Globus pallidus (tissue), 1 donor: ENCODE results near the gene WNK2.
"Not testable (repeated sequence)": the region's sequence is repeated elsewhere in the genome, so short reads cannot be mapped to it uniquely, and the experiment has no call there.

Experiments
- DNase-seq: peaks from one replicate; pipeline ENCODE4 v3.0.0-alpha.2; 2015; ENCODE audit warnings: low spot score

Gene WNK2

DNA sequence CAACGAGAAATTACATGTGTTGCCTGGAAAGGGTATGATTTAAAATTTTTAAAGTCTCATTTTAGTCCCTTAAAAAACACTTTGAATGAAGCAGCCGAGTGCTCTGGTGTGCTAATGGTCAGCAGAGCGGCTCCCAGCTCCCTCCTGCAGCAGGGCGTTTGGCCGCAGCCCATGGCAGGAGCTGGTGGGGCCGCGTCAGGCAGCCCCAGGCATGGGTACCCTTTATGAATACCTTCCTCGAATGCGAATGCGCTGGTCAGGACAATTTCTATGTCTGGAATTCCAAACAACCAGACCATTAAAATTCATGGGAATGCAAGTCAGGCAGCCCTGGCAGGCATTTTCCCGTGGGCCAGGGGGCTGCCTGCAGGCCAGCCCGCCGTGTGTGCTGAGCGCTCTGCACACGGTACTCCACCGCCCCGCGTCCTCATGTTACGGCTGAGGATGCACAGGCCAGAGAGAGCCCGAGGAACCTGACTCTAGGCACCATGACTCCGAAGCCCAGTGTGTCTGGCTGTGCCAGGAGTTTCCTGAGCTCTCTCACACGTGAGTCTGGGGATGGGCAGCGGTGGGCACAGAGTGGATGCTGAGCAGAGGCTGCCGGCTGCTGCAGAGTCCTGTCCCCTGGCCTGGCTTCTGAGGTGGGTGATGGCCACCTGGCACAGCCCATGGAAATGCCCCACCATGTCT is 123.7 kb downstream of the WNK2 start:
- DNase-seq: no peak

DNA sequence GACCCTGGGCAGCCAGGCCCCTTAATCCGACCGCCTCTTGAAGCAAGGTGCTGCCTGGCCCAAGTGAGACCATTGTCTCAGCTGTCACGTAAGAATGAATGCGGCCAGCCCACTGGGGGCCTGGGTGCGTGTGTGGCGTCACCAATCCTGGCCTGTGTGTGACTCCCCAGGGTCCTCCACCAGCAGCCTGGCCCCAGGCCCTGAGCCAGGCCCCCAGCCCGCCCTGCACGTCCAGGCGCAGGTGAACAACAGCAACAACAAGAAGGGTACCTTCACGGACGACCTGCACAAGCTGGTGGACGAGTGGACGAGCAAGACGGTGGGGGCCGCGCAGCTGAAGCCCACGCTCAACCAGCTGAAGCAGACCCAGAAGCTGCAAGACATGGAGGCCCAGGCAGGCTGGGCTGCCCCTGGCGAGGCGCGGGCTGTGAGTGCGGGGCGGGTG is 124.2 kb downstream of the WNK2 start:
- DNase-seq: no peak

DNA sequence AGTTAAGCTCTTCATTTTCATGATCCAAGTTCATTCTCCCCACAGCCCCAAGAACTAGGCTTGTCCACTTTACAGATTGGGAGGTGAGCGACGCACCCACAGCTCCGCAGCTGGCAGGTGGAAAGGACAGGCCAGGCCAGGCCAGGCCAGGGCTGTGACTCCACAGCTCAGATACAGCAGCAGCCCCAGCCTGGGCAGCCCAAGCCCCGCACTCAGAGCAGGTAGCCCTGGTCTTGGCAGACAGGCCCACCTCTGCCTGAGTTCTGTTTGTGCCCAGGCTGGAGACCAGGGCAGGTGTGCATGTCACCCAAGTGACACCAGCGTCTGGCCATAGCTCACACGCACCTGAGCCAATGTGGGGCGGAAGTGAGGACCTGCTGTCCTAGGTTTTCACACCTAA is 124.7 kb downstream of the WNK2 start:
- DNase-seq: no peak

DNA sequence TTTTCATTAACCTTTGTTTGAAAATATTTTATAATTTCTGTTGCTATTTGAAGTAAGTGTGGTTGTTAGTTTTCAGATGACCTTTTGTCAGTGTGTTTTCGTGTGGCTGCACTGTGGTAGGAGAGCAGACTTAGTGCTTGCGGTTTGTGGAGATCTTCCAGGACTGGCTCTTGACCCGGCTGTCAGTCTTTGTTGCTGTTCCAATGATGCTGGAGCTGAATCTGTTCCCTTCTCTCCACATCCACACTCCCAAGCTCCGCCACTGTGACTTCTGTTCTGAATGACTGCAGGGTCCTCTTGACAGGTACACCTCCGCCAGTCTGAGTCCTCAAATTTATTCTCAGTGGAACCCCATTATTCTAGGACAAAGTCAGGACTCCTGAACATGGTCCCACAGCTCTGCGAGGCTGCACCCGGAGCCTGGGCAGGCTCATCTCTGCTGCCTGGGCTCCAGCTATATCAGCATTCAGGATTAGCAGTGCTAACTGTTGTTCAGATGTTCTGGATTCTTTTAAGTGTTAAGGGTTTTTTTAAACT is 126.0 kb downstream of the WNK2 start:
- DNase-seq: no peak

DNA sequence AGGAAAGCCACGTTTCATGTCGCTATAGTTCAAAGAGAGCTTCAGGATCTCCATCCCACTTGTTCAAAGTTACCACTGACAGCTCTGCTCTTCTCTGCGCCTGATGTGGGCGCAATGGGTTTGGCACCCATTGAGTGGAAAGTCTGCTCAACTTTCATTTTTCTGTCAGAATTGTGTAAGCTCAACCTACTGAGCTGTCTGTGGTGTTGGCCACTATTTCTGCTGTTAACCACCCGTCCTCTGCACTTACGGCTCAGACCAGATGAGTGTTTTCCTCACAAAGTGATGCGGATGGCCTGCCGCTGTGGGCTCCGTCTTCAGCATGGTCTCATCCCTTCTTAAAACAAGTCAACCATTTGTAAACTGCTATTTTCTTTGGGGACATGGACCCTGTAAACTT is 131.2 kb downstream of the WNK2 start:
- DNase-seq: no peak

DNA sequence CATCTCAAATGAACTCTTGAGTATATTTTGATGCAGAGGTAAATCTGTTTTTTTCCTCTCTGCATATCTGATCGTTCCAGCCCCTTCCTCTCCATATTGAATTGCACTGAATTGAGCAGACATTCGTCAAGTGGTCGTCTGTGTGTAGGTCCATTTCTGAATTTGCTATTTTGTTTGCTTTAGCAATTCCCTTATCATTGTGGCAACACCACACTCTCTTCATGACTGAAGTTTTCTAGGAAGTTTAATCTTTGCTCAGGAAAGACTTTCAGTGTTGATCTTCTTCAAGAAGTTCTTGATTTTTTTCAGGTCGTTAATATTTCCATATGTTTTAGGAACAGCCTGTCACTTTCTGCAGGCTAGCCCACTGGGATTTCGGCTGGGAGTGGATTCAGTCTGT is 132.0 kb downstream of the WNK2 start:
- no peak for DNase-seq

DNA sequence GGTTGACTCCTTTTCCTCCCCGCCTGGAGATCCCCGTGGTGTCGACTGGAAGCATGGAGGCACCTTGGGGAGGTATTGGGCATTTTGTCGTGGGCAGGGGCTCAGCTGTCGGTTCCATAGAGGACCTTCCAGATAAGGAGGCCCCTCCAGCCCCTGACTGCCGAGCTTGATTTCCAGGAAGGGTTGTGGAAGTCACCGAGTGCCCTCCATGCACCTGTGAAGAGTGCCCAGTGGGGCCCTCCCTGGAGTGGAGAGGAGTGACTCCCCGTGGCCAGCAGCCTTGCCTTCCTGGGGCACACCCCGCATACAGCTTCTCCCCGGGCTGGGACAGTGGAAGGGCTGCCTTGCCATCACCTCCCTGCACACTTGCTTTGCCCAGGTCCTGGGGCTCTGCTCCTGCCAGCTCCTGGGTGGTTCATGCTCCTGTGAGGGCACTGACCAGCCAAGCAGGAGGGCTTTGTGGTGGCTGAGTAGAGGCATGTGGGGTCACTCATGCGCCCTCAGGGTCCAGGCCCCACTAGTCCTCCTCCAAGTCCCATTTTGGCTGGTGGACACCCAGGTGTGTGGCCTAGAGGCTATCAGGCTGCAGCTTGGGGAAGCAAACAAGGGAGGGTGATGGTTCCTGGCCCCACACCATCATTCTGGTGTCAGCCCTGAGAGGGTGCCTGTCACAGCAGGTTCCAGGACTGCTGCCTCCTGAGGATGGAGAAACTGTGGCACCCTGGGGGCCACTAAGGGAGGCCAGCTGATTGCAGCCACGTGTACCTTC is 133.0 kb downstream of the WNK2 start:
- DNase-seq: no peak

DNA sequence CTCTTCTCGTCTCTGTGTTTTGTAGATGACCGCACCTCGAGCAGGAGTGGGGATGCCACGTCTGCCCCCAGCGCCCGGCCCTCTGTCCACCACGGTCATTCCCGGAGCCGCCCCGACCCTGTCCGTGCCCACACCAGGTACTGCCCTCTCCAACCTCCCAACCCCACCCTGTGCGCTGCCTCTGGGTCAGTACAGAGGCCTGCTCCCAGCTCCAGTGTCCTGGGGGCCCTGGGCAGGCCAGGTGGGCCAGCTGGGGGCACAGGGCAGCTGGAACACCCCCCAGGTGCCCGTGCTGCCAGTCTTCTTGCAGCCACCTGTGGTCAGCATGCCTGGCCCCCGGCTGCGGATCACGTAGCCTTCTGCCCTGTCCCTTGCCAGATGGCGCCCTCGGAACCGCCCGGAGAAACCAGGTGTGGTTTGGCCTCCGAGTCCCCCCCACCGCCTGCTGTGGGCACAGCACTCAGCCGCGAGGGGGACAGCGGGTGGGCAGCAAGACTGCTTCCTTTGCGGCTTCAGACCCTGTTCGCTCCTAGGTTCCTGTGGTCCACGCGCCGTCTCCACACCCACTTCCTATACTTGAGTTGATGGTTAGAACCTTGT is 133.7 kb downstream of the WNK2 start:
- DNase-seq: no peak

DNA sequence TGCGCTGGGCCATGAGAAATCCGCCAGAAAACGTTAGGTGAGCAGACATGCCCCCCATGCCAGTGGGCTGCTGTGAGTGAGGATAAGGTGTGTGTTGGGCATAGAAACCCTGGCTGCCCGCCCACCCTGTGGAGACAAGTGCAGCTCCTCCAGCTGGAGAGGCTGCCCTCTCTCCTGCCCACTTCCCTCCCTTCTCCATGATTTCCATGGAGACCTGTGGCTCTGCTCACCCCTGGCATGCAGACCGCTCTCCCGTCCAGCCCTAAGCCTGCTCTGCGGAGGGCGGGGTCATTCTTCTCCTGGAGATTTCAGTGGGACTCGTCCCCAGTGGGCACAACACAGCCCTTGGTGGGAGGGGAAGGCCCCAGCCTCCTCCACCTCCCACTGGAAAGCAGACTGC is 134.5 kb downstream of the WNK2 start:
- DNase-seq: no peak

DNA sequence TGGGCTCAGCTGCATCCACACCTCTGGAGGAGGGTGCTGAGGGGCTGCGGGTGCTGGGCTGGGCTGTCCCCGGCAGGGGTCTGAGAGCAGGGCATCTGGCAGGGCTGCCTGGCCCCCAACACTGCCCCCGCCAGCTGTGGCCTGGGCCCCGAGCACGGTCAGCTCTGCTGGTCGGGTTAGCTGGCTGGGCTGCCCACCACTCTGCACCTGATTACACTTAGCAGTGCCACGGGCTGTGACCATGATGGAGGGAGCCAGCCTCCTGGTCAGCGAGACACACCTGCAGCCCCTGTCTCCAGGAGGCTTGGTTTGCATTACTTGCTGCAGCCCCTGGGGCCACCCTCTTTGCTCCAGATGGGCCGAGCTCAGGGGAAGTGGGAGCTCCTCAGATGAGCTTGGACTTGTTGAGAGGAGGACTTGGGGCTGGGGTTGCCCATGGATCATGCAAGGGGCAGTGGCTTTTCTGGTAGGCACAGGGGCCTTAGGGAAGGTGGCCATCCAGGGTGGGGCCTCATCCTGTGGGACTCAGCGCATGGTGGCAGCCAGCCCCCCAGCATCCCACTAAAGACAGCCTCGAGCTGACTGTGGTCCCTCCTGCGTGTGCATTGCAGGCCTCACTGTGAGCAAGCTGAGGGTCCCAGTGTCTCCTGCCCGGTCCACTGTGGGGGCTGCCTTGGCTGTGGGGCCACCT is 135.5 kb downstream of the WNK2 start:
- DNase-seq: no peak

DNA sequence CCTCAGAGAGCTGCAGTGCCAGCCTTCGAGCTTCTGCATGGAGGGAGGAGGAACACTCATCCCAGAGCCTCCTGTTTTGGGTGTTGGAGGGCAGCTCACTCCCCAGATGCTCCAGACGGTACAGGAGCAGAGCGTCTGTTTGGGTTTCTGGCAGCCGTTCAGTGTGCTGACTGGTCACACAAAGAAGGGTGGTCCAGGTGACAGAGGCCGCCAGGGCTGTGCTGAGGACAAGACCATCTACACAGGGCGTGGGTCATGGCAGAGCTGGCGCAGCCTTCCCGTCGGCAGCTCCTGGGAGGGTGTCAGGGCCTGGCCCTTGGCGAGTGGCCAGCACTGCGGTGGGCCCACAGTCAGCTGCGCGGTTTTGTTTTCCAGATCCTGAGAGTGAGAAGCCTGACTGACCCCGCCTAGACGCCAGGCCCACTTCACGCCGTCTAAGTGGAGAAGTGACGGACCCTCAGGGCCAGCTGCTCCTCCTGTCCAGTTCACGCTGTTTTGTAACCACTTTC is 136.1 kb downstream of the WNK2 start:
- no peak for DNase-seq

DNA sequence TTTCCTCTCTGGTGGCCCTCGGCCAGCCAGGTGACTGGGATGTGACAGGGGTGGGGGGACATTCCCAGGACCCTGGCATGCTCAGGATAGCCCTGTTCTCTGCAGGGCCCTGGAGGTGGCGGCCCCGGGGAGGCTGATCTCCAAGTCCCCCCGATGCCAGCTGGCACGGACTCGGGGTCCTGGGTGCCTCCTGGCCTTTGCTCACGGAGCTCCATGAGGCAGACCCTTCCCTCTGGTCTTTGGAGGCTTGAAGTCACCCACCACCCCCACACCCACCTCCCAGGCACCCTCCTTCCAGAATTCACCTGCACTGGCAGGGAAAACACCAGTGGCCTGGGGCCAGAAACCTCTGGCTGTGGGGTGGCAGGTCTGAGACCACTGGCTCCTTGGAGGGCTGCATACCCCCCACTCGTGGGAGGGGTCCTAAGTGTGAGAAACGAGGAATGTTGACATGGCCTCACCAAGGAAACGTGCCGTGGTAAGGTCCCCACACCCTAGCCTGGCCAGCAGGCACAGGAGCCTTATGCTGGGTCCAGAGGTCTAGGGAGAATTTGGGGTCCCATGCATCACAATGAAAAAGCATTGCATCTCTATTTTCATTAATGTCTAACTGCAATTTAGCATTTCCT is 136.8 kb downstream of the WNK2 start:
- DNase-seq: no peak

DNA sequence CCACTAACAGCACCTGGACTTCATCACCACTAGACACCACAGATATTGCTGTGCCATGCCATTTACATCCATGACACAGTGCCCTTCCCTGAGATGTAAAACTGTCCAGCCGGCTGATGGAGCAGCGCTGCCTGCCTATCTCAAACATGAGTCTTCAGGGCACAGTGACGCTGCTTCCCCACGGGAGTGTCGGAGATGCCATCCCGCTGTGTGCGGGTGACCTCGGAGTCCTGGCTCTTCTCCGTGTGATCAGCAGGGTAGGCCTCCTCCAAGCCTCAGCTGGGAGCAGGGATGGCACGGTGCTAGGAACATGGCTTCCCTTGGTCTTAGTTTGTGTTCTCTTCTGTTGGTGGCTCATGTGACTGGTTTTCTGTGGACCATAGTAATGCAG is 137.3 kb downstream of the WNK2 start:
- no peak for DNase-seq

DNA sequence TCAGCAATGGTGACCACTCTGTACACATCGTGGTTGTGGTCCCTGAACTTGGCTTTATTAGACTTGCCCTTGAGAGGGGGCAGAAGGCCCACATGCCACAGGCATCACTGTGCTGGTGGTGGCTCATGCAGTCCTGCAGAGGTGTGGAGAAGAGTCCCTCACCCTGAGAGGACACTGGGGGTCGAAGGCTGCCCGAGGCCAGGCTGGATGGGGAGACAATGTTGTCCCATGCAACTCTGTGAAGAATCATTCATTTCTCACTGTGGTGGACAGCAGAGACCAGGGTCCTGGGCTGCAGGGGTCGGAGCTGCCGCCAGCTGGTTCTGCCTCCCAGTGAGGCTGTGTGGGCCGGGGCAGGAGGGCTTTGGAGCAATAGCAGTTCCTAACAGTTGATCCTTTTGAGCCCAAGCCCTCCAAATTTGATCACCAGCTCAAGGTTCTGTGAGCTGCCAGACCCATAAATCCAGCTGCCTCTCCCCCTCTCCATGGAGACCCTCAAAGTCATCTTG is 139.6 kb downstream of the WNK2 start:
- not testable (repeated sequence) for DNase-seq

DNA sequence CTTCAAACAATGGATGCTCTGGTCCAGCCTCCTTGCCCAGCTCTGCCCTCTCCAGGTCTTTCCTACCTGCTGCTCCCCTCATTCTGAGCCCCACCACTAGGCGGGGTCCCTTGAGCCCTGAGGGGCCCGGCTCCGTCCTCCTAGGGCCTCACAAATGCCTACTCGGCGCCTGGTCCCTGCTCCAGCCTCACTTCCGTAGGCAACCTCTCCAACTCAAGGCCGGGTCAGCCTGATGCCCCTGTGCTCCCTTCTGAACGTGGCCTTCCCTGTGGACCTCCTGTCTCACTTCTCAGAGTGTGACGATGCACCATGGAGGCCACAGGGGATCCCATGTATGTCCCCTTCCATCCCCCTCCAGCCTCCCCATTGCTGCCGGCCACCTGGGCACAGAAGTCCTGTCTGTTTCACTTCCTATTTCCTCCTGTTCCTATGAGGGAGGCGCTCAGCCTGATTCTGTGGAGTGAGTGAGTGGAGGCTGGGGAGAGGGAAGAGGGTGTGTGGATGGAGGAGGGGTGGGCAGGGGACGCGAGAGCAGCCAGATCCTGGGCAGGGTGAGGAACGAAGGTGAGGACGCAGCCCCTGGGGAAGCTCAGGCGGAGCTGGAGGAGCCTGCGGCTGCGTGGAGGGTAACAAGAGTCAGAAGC is 140.4 kb downstream of the WNK2 start:
- DNase-seq: no peak

DNA sequence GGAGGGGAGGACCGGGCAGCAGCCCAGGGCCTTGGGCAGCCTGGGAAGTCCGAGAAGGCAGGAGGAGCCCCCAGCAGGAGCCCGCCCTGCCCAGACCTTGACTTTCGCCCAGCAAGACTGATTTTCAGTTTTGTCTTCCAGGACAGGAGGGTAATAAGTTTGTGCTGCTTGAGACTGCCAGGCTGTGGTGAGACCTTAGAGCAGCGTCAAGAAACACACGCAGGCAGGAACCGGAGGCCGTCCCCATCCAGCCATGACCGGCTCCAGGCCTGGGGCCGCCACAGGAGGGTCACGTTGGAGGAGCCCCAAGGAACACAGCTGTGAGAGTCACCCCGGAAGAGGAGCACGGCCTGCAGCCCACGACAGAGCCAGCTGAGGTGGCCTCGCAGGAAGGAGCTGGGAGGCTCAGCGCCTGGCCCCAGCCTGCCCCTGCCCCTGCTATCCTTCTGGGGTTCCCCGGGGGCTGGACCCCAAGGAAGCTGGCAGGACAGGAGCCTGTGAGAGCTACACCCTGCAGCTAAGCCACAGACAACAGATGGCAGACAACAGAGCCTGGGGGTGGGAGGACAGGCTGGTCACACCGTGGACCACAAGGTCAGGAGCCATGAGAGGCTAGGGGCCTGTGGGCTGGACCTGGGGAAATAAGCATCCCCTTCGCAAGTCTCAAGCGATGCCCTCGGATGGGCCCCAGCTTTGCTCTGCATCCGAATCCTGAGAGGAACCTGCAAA is 141.5 kb downstream of the WNK2 start:
- no peak for DNase-seq

DNA sequence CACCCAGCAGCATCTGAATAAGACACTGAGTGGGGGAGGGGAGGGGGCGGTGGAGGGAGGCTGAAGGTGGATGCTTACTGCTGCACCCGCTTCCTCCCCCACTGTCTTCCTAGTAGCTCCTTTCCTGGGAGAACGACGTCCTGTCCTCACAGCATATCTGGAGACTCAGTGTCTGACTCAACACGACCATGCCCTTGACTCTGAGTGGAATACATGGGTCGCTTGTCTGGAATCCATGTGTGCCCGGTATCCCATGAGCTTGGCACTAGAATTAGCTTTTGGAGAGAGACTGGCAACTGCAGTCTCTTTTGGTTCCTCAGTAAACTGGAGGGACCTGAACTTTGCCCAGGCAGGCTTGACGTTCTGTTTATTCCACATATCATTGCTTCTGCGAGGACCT is 142.1 kb downstream of the WNK2 start:
- DNase-seq: no peak

DNA sequence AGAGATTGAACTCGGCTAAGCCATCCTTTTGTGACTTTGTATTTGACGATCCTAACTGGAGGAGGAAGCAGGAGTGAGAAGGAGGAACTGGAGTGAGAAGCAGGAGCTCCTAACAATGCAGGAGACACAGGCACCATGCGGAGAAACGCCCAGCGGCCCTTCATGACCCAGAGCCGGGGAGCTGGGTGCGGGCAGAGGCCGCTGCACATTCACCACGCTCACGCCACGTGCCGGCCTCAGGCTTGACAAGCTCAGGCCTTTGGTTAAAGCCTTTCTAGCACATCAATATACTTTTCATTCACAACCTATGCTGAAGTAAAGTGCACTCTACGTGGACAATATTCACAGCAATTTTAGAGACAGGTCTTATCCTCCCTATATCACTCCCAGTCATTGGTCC is 142.7 kb downstream of the WNK2 start:
- DNase-seq: no peak

DNA sequence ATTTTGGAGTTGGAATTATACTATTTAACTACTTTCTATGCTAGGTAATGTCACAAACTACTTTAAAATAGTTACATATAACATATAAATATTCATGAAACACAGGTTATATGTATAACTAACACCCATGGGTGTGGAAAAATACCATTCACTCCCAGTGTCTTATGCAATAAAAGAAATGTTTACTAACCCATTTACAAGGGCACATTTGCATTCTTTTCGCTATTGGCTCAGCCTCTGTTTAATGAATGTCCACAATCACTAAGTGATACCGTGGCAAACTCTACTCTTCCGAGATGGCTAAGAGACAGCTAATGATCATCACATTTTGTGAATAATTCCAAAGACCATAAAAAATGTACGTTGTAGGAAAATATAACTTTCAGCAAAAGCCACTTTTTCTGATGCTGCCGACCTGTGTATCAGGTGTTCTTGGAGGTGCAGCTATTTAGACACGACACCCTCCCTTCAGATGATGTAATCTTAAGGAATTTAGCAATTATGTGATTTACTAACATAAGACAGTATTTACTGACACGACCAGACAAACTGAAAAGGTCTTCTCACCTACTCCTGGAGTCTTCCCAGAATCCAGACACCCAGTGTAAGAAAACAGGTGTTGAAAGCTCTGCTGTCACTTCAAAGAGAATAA is 145.8 kb downstream of the WNK2 start:
- no peak for DNase-seq

DNA sequence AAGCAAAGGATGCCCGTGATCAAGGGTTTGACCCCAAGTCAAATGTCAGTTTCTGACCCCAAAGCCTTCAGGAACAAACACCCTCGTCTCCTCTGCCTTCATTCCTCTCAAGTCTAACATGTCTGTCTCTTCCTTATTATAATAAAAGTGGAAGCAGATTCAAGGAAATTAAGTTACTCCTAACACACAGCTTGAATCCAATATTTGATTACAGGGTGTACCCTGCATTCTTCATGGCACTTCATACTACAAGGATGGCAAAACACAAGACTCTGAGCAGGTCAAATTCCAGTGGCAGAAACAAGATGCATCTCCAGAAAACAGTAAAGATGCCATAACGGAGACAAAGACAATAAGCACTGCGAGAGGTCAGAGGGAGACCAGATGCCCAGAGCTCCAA is 148.4 kb downstream of the WNK2 start:
- no peak for DNase-seq
